ENCODE data around the gene PRDM13. TPM values are rescaled to one million over a fixed set of nuclear protein-coding genes. Genes with fewer than 3 reads are reported as not detected.

The PRDM13 gene
- total RNA-seq, 1 donor = not detected

- no peak for DNase-seq (ENCODE audit: low read depth)
- H3K4me3 ChIP-seq (ENCODE audit: low read depth, low read length) = no peak overlapping the region
- TF ChIP-seq CTCF (IDR thresholded peaks at IDR 0.05; ENCODE audit: insufficient read depth, low read length) = no peak
Measured at GRCh38 chr6:99575544-99576227, 30.9 kb upstream of the PRDM13 start.

GRCh38 chr6:99579781-99580180 is 26.9 kb upstream of the PRDM13 start:
- H3K4me3 ChIP-seq (ENCODE audit: low read depth, low read length) = no peak overlapping the region
- TF ChIP-seq CTCF (IDR thresholded peaks at IDR 0.05; ENCODE audit: insufficient read depth, low read length) = no peak
- DNase-seq (ENCODE audit: low read depth) = no peak

GRCh38 chr6:99587792-99588191 is 18.8 kb upstream of the PRDM13 start:
- no peak for TF ChIP-seq CTCF (IDR thresholded peaks at IDR 0.05; ENCODE audit: insufficient read depth, low read length)
- DNase-seq (ENCODE audit: low read depth) = no peak
- H3K4me3 ChIP-seq (ENCODE audit: low read depth, low read length) = no peak overlapping the region

GRCh38 chr6:99588618-99589289 is 17.9 kb upstream of the PRDM13 start:
- peak; percentile 61 for DNase-seq (ENCODE audit: low read depth)
- TF ChIP-seq CTCF (IDR thresholded peaks at IDR 0.05; ENCODE audit: insufficient read depth, low read length) = peak; percentile 53
- H3K4me3 ChIP-seq (ENCODE audit: low read depth, low read length) = peak overlapping the region; percentile 65

- DNase-seq (ENCODE audit: low read depth) = no peak
- H3K4me3 ChIP-seq (ENCODE audit: low read depth, low read length) = peak overlapping the region; percentile 65
- TF ChIP-seq CTCF (IDR thresholded peaks at IDR 0.05; ENCODE audit: insufficient read depth, low read length) = no peak
Measured at GRCh38 chr6:99589290-99589672, 17.4 kb upstream of the PRDM13 start.

- TF ChIP-seq CTCF (IDR thresholded peaks at IDR 0.05; ENCODE audit: insufficient read depth, low read length) = no peak
- no peak for DNase-seq (ENCODE audit: low read depth)
- H3K4me3 ChIP-seq (ENCODE audit: low read depth, low read length) = no peak overlapping the region
Measured at GRCh38 chr6:99589907-99590493, 16.6 kb upstream of the PRDM13 start.

Data from fibroblast of the aortic adventitia (primary cell).